HG03025 (cell line): ENCODE results near the gene UBL7.
"Not testable (repeated sequence)": the region's sequence is repeated elsewhere in the genome, so short reads cannot be mapped to it uniquely, and the experiment has no call there.

Experiments
- ATAC-seq: cut with Tn5 transposase; IDR thresholded peaks from one replicate; pipeline ENCODE4 v1.9.1; 2021; ENCODE audit warnings: mild to moderate bottlenecking, moderate library complexity; ENCODE audit not compliant: unreplicated experiment, low FRiP score

Gene UBL7

GRCh38 chr15:74464897-74465296 is 3.9 kb upstream of the UBL7 start:
- ATAC-seq: no peak

GRCh38 chr15:74464216-74464615 is 3.3 kb upstream of the UBL7 start:
- ATAC-seq: no peak

- ATAC-seq: no peak
Observed at GRCh38 chr15:74463634-74464033, 2.7 kb upstream of the UBL7 start.

GRCh38 chr15:74461847-74462511 is 1.0 kb upstream of the UBL7 start:
- ATAC-seq: no peak

GRCh38 chr15:74460298-74460697 is 662 bp downstream of the UBL7 start:
- no peak for ATAC-seq

- ATAC-seq: not testable (repeated sequence)
Observed at GRCh38 chr15:74459798-74460197, 1.2 kb downstream of the UBL7 start.

- no peak for ATAC-seq
Observed at GRCh38 chr15:74458473-74458872, 2.5 kb downstream of the UBL7 start.

- not testable (repeated sequence) for ATAC-seq
Observed at GRCh38 chr15:74457036-74457435, 3.9 kb downstream of the UBL7 start.

- ATAC-seq: no peak
Observed at GRCh38 chr15:74454764-74455500, 6.0 kb downstream of the UBL7 start.

- no peak for ATAC-seq
Observed at GRCh38 chr15:74453925-74454763, 6.8 kb downstream of the UBL7 start.

- no peak for ATAC-seq
Observed at GRCh38 chr15:74451861-74452835, 8.8 kb downstream of the UBL7 start.

- ATAC-seq: no peak
Observed at GRCh38 chr15:74451322-74451721, 9.6 kb downstream of the UBL7 start.

- ATAC-seq: no peak
Observed at GRCh38 chr15:74449643-74450205, 11.2 kb downstream of the UBL7 start.

- ATAC-seq: no peak
Observed at GRCh38 chr15:74449095-74449494, 11.9 kb downstream of the UBL7 start.

- no peak for ATAC-seq
Observed at GRCh38 chr15:74445816-74446763, 14.9 kb downstream of the UBL7 start.

GRCh38 chr15:74444106-74445062 is 16.6 kb downstream of the UBL7 start:
- ATAC-seq: no peak

- ATAC-seq: no peak
Observed at GRCh38 chr15:74443100-74443909, 17.7 kb downstream of the UBL7 start.
